ENCODE data around the gene MIOX. TPM values are rescaled to one million over a fixed set of nuclear protein-coding genes. Genes with fewer than 3 reads are reported as not detected.

The MIOX gene
- total RNA-seq, 1 donor = not detected

DNA sequence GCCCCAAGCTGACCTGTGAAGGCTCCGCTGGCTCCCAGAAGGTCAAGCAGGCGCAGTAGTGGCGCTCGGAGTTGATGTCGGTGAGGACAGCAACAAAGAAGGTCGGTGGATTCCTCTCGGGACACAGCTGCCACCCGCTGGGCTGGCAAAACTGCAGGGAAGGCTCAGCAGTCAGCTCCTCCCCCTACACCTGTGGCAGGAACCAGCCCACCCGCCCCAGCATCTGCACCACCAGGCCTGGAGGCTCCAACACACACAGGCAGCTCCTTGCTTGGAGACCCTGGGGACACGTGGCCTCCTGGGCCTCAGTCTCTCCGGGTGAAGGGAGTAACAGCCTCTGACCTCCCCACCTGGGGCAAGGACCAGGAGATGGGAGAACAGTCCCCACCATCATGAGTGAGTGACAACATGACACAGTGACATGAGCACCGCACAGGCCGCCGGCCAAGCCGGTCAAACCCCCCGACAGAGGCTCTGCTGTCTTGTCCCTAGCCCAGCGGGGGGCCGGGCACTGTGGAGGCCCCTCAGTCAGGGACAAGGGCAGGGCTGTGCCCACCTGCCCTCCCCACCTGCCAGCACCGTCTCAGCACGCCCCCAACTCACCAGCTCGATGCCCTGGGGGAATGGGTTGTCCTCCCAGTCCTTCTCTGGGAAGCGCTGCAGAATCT lies 18.8 kb upstream of the MIOX start:
- peaks cover 57% of the 10 kb centered on the region for H3K79me2 ChIP-seq (ENCODE audit: insufficient read depth, low read length)
- H3K4me2 ChIP-seq (ENCODE audit: insufficient read depth, low read length) = no peak overlapping the region
- no peak overlapping the region for H2AFZ ChIP-seq (ENCODE audit: low read length)
- H4K20me1 ChIP-seq (ENCODE audit: insufficient read depth, low read length) = peaks cover 54% of the 10 kb centered on the region
- no peaks in the 10 kb centered on the region for H3K9me3 ChIP-seq (ENCODE audit: low read depth, low read length)
- no peak for DNase-seq (ENCODE audit: insufficient read length, low spot score, missing footprints)
- peaks cover 4% of the 10 kb centered on the region for H3K4me1 ChIP-seq (ENCODE audit: insufficient read depth, low read length)
- H3K27me3 ChIP-seq (ENCODE audit: insufficient read depth, low read length) = no peaks in the 10 kb centered on the region
- H3K36me3 ChIP-seq (ENCODE audit: insufficient read depth, low read length) = peaks cover 43% of the 10 kb centered on the region
- no peak overlapping the region for H3K27ac ChIP-seq (ENCODE audit: low read depth, low read length)
- H3K4me3 ChIP-seq (ENCODE audit: insufficient read depth, low read length) = no peak overlapping the region
- TF ChIP-seq, protein P1, sequence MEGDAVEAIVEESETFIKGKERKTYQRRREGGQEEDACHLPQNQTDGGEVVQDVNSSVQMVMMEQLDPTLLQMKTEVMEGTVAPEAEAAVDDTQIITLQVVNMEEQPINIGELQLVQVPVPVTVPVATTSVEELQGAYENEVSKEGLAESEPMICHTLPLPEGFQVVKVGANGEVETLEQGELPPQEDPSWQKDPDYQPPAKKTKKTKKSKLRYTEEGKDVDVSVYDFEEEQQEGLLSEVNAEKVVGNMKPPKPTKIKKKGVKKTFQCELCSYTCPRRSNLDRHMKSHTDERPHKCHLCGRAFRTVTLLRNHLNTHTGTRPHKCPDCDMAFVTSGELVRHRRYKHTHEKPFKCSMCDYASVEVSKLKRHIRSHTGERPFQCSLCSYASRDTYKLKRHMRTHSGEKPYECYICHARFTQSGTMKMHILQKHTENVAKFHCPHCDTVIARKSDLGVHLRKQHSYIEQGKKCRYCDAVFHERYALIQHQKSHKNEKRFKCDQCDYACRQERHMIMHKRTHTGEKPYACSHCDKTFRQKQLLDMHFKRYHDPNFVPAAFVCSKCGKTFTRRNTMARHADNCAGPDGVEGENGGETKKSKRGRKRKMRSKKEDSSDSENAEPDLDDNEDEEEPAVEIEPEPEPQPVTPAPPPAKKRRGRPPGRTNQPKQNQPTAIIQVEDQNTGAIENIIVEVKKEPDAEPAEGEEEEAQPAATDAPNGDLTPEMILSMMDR (IDR thresholded peaks at IDR 0.05; ENCODE audit: extremely low read depth, low read depth, low read length) = no peak

DNA sequence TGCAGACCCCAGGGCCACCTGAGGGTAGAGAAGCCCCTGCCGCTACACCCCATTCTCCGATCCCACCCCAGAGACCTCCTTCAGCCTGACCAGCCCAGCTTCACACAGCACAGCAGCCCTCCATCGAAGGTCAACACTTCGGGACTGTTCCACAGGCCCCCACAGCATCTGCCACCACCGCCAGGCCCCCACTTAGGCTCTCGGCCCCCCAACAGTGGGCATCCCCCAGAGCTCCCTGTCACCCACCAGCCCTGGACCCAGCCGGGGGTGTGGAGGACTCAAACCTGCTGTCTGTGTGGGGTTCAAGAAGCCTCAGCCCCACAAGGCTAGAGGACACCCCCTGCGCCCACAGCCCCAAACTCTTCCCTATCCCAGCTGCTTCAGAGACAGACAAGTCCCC lies 18.0 kb upstream of the MIOX start:
- H3K4me3 ChIP-seq (ENCODE audit: insufficient read depth, low read length) = no peak overlapping the region
- peaks cover 59% of the 10 kb centered on the region for H4K20me1 ChIP-seq (ENCODE audit: insufficient read depth, low read length)
- no peak overlapping the region for H2AFZ ChIP-seq (ENCODE audit: low read length)
- H3K27ac ChIP-seq (ENCODE audit: low read depth, low read length) = no peak overlapping the region
- TF ChIP-seq, protein P1 (IDR thresholded peaks at IDR 0.05; ENCODE audit: extremely low read depth, low read depth, low read length) = no peak
- H3K27me3 ChIP-seq (ENCODE audit: insufficient read depth, low read length) = no peaks in the 10 kb centered on the region
- H3K36me3 ChIP-seq (ENCODE audit: insufficient read depth, low read length) = peaks cover 36% of the 10 kb centered on the region
- H3K4me2 ChIP-seq (ENCODE audit: insufficient read depth, low read length) = no peak overlapping the region
- DNase-seq (ENCODE audit: insufficient read length, low spot score, missing footprints) = no peak
- H3K9me3 ChIP-seq (ENCODE audit: low read depth, low read length) = no peaks in the 10 kb centered on the region
- H3K4me1 ChIP-seq (ENCODE audit: insufficient read depth, low read length) = peaks cover 9% of the 10 kb centered on the region
- peaks cover 64% of the 10 kb centered on the region for H3K79me2 ChIP-seq (ENCODE audit: insufficient read depth, low read length)

DNA sequence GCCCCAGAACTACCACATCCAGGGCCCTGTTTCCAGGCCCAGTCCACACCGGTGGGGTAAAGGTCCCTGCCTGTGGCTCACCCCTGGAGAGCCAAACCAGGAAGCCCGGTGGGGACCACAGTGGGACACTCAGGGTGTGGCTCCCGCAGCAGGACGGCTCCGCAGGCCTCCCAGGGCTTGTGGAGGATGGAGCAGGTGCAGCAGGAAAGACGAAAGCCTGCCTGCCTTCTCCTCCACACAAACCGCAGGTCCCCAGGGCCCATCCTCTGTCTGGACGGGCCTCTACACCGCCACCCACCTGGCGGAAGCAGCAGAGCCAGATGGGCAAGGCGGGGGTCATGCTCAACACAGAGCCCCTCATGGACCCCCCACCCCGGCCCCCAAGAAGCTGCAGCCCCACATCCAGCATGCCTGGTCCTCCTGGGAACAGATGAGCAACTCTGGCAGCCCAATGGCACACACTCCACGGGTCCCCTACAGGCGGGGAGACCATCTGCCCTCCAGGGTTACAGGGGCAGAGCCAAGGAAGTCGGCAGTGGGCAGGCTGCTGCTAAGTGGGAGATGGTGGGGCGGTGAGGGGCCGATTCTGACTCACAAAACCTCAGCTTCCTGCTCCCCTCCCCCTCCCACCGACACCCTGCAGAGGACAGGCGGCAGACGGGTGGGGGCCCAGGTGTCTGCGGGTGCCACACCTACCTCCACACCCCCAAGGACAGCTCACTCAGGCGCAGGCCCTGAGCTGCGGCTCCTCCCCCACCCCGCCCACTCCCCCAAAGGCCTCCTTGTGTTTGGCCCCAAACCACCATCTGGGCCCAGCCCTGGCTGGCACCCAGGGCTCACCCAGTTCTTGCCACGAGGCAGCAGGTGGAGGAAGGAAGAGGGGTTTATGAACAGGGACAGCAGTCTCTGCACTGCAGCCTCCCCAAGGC lies 17.0 kb upstream of the MIOX start:
- Histone ChIP-seq H3K9me3 (ENCODE audit: low read depth, low read length) (no peaks in the 10 kb centered on the region), H2AFZ (ENCODE audit: low read length) (no peak overlapping the region), H4K20me1 (ENCODE audit: insufficient read depth, low read length) (peaks cover 65% of the 10 kb centered on the region), H3K4me1 (ENCODE audit: insufficient read depth, low read length) (peaks cover 13% of the 10 kb centered on the region), H3K27ac (ENCODE audit: low read depth, low read length) (no peak overlapping the region), H3K36me3 (ENCODE audit: insufficient read depth, low read length) (peaks cover 27% of the 10 kb centered on the region), H3K27me3 (ENCODE audit: insufficient read depth, low read length) (no peaks in the 10 kb centered on the region), H3K79me2 (ENCODE audit: insufficient read depth, low read length) (peaks cover 72% of the 10 kb centered on the region), H3K4me3 (ENCODE audit: insufficient read depth, low read length) (no peak overlapping the region), H3K4me2 (ENCODE audit: insufficient read depth, low read length) (no peak overlapping the region)
- TF ChIP-seq, protein P1 (IDR thresholded peaks at IDR 0.05; ENCODE audit: extremely low read depth, low read depth, low read length) = no peak
- DNase-seq (ENCODE audit: insufficient read length, low spot score, missing footprints) = peak; percentile 93

DNA sequence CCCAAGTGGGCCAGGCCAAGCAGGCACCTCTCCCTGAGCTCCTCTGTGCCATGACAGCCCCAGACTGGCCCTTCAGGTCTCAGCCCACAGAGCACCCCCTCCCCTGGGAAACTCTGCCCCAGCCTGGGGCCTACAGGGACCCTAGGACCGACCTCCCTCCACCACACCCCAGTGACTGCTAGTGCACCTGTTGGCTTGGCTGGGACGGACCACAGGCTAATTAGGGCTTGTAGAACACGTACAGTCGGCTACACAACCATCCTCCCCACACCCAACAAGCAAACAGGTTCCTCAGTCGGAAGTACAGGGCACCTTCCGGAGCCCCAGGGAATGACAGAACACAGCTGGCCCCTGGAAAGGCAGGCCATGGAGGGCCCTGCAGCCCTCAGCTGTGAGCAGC lies 16.2 kb upstream of the MIOX start:
- H3K4me2 ChIP-seq (ENCODE audit: insufficient read depth, low read length) = no peak overlapping the region

More for the DNA sequence above, 16.2 kb upstream of the MIOX start:
- H4K20me1 ChIP-seq (ENCODE audit: insufficient read depth, low read length) = peaks cover 65% of the 10 kb centered on the region
- H3K9me3 ChIP-seq (ENCODE audit: low read depth, low read length) = no peaks in the 10 kb centered on the region
- H3K27ac ChIP-seq (ENCODE audit: low read depth, low read length) = no peak overlapping the region
- H3K4me3 ChIP-seq (ENCODE audit: insufficient read depth, low read length) = no peak overlapping the region
- H3K79me2 ChIP-seq (ENCODE audit: insufficient read depth, low read length) = peaks cover 73% of the 10 kb centered on the region
- TF ChIP-seq, protein P1 (IDR thresholded peaks at IDR 0.05; ENCODE audit: extremely low read depth, low read depth, low read length) = no peak
- peaks cover 19% of the 10 kb centered on the region for H3K36me3 ChIP-seq (ENCODE audit: insufficient read depth, low read length)
- H3K4me1 ChIP-seq (ENCODE audit: insufficient read depth, low read length) = peaks cover 18% of the 10 kb centered on the region
- no peaks in the 10 kb centered on the region for H3K27me3 ChIP-seq (ENCODE audit: insufficient read depth, low read length)
- DNase-seq (ENCODE audit: insufficient read length, low spot score, missing footprints) = no peak
- no peak overlapping the region for H2AFZ ChIP-seq (ENCODE audit: low read length)
